SK-MEL-5 (cell line): ENCODE results near the gene NEK8. TPM values are rescaled to one million over a fixed set of nuclear protein-coding genes. Genes with fewer than 3 reads are reported as not detected.

ENCODE experiments used
- DNase-seq: peaks from one replicate; pipeline ENCODE4 v3.0.0-alpha.2; 2016; ENCODE audit warnings: low read depth, low spot score
- in situ Hi-C: cut with HindIII; loops from 2 replicates; pipeline ENCODE4 v1.10.0; 2016; ENCODE audit warnings: low sequenced_read_pairs, high pct_unique_total_duplicates, low pct_unique_long_range_greater_than_20kb
- polyA plus RNA-seq, 2 experiments: library from polyadenylated mRNA; depleted of rRNA; stranded (reverse); fragments of >200 nt; gene quantifications; 2 replicates each; pipeline ENCODE4 v1.2.3, GENCODE V29; 2015
- total RNA-seq: library from RNA; depleted of rRNA; stranded (reverse); fragments of >200 nt; shearing (Covaris generic); gene quantifications from 2 replicates; pipeline ENCODE4 v1.2.3, GENCODE V29; 2014; rRNA removed

NEK8 gene
- 1.8 and 2.1 TPM in 2 replicates for total RNA-seq
- polyA plus RNA-seq (2015; cell fraction: cytosol; rRNA removed) = 2.5 and 3.6 TPM in 2 replicates
- polyA plus RNA-seq (2015; cell fraction: nucleus; rRNA removed) = 13.5 and 18.8 TPM in 2 replicates

GRCh38 chr17:28728364-28729200 is at the start of gene NEK8:
NEK8 (plus strand) TSS chr17:28728788; CDS start chr17:28728814, 26 bp downstream.
- in situ Hi-C loops = no loop called here
- DNase-seq = peak; percentile 97

GRCh38 chr17:28682655-28683054 is 45.9 kb upstream of the NEK8 start:
- in situ Hi-C loops = no loop called here
- DNase-seq = no peak

GRCh38 chr17:28684963-28685362 is 43.6 kb upstream of the NEK8 start:
- peak; percentile 62 for DNase-seq
- in situ Hi-C loops = no loop called here

- in situ Hi-C loops = no loop called here
- DNase-seq = no peak
Observed at GRCh38 chr17:28685366-28685765, 43.2 kb upstream of the NEK8 start.

GRCh38 chr17:28686296-28686695 is 42.3 kb upstream of the NEK8 start:
- DNase-seq = peak; percentile 14
- in situ Hi-C loops = no loop called here

- DNase-seq = no peak
- in situ Hi-C loops = no loop called here
Observed at GRCh38 chr17:28688481-28688880, 40.1 kb upstream of the NEK8 start.

GRCh38 chr17:28689011-28689410 is 39.6 kb upstream of the NEK8 start:
- in situ Hi-C loops = no loop called here
- no peak for DNase-seq

- in situ Hi-C loops = no loop called here
- peak; percentile 70 for DNase-seq
Observed at GRCh38 chr17:28693869-28694268, 34.7 kb upstream of the NEK8 start.

- in situ Hi-C loops = no loop called here
Observed at GRCh38 chr17:28698253-28698941, 30.2 kb upstream of the NEK8 start.

GRCh38 chr17:28700278-28700677 is 28.3 kb upstream of the NEK8 start:
- no peak for DNase-seq
- in situ Hi-C loops = no loop called here

More at GRCh38 chr17:28698253-28698941, 30.2 kb upstream of the NEK8 start:
- DNase-seq = no peak

GRCh38 chr17:28700830-28701492 is 27.6 kb upstream of the NEK8 start:
- DNase-seq = no peak
- in situ Hi-C loops = no loop called here

- in situ Hi-C loops = no loop called here
- DNase-seq = no peak
Observed at GRCh38 chr17:28702026-28702751, 26.4 kb upstream of the NEK8 start.

GRCh38 chr17:28702752-28703150 is 25.8 kb upstream of the NEK8 start:
- no peak for DNase-seq
- in situ Hi-C loops = no loop called here

GRCh38 chr17:28703552-28704218 is 24.9 kb upstream of the NEK8 start:
- DNase-seq = no peak
- in situ Hi-C loops = no loop called here

GRCh38 chr17:28704219-28704858 is 24.2 kb upstream of the NEK8 start:
- in situ Hi-C loops = no loop called here

GRCh38 chr17:28705074-28705659 is 23.4 kb upstream of the NEK8 start:
- in situ Hi-C loops = no loop called here

More at GRCh38 chr17:28704219-28704858, 24.2 kb upstream of the NEK8 start:
- DNase-seq = no peak

More at GRCh38 chr17:28705074-28705659, 23.4 kb upstream of the NEK8 start:
- no peak for DNase-seq
